Colonic mucosa (tissue), 4 donors: ENCODE measurements around the gene EIF2S2. TPM values are rescaled to one million over a fixed set of nuclear protein-coding genes. Genes with fewer than 3 reads are reported as not detected.

ENCODE experiments used
- DNase-seq: peaks from one replicate; pipeline ENCODE4 v3.0.0-alpha.2; 2020
- H3K27ac ChIP-seq: fragments of 200-600 bp; one replicate; pipeline ENCODE4 v1.8.0; 2021
- H3K27me3 ChIP-seq: fragments of 200-600 bp; one replicate; pipeline ENCODE4 v1.8.0; 2021
- H3K36me3 ChIP-seq: fragments of 200-600 bp; one replicate; pipeline ENCODE4 v1.8.0; 2021
- H3K4me1 ChIP-seq: fragments of 200-600 bp; one replicate; pipeline ENCODE4 v1.8.0; 2021; ENCODE audit warnings: mild to moderate bottlenecking
- H3K4me3 ChIP-seq: fragments of 200-600 bp; one replicate; pipeline ENCODE4 v1.8.0; 2021
- H3K9ac ChIP-seq, 2 donors: one replicate each; pipeline ENCODE4 v1.7.0; 2013; ENCODE audit warnings: control low read depth in 2 of 2, low read depth in 2 of 2, low read length in 2 of 2
- H3K9me3 ChIP-seq: fragments of 200-600 bp; one replicate; pipeline ENCODE4 v1.8.0; 2021
- CTCF ChIP-seq: fragments of 200-600 bp; IDR thresholded peaks from one replicate; pipeline ENCODE4 v1.8.0; 2022; ENCODE audit warnings: antibody characterized with exemption, mild to moderate bottlenecking
- intact Hi-C: fragments of 100-400 bp; cut with DNase I; formaldehyde crosslinking; loops from one replicate; pipeline ENCODE4 v1.14.1; 2022
- total RNA-seq, 2 donors: library from RNA; stranded (reverse); fragmentation: NEBNext Ultra II Directional in 1 of 2; extraction: Animal tissue kit (Norgen Biotek cat#: 25700) in 1 of 2; gene quantifications; one replicate each; pipeline ENCODE4 v1.2.1, GENCODE V29; 2021
- donor health status: healthy.
- donor health status: DM: no; HTN: no; CAD: no.
- donor health status: DM: no; HTN: no; CAD: no.

The EIF2S2 gene
- total RNA-seq, 2 donors from 2014 or later, result 53.1 to 71.6 TPM

GRCh38 chr20:34096699-34097444 is 15.2 kb downstream of the EIF2S2 start:
- no peak for TF ChIP-seq CTCF
- no peak overlapping the region for H3K9ac ChIP-seq
- H3K9me3 ChIP-seq, result no peaks in the 10 kb centered on the region
- H3K27me3 ChIP-seq, result no peaks in the 10 kb centered on the region
- peaks cover 4% of the 10 kb centered on the region for H3K4me1 ChIP-seq
- intact Hi-C loops, result no loop called here
- H3K4me3 ChIP-seq, result no peak overlapping the region
- H3K36me3 ChIP-seq, result peaks cover 12% of the 10 kb centered on the region
- H3K27ac ChIP-seq, result no peak overlapping the region
- no peak for DNase-seq

GRCh38 chr20:34095825-34096224 is 16.2 kb downstream of the EIF2S2 start:
- intact Hi-C loops, result no loop called here
- Histone ChIP-seq H3K27me3 (no peaks in the 10 kb centered on the region), H3K4me3 (no peak overlapping the region), H3K36me3 (peaks cover 16% of the 10 kb centered on the region), H3K4me1 (peaks cover under 1% of the 10 kb centered on the region), H3K9me3 (no peaks in the 10 kb centered on the region), H3K9ac (no peak overlapping the region), H3K27ac (no peak overlapping the region)
- no peak for TF ChIP-seq CTCF
- no peak for DNase-seq

GRCh38 chr20:34093895-34094294 is 18.1 kb downstream of the EIF2S2 start:
- Histone ChIP-seq H3K9me3 (no peaks in the 10 kb centered on the region), H3K4me1 (no peaks in the 10 kb centered on the region), H3K36me3 (peaks cover 22% of the 10 kb centered on the region), H3K9ac (no peak overlapping the region), H3K27ac (no peak overlapping the region), H3K27me3 (no peaks in the 10 kb centered on the region), H3K4me3 (no peak overlapping the region)
- no peak for DNase-seq
- no peak for TF ChIP-seq CTCF
- intact Hi-C loops, result no loop called here

GRCh38 chr20:34091637-34092200 is 20.3 kb downstream of the EIF2S2 start:
- no peak for TF ChIP-seq CTCF
- DNase-seq, result no peak
- Histone ChIP-seq H3K27me3 (no peaks in the 10 kb centered on the region), H3K4me1 (no peaks in the 10 kb centered on the region), H3K4me3 (no peak overlapping the region), H3K36me3 (peaks cover 22% of the 10 kb centered on the region), H3K27ac (no peak overlapping the region), H3K9ac (no peak overlapping the region), H3K9me3 (no peaks in the 10 kb centered on the region)
- intact Hi-C loops, result no loop called here

GRCh38 chr20:34090645-34091044 is 21.4 kb downstream of the EIF2S2 start:
- TF ChIP-seq CTCF, result no peak
- intact Hi-C loops, result no loop called here
- no peak overlapping the region for H3K9ac ChIP-seq

More at GRCh38 chr20:34090645-34091044, 21.4 kb downstream of the EIF2S2 start:
- H3K4me3 ChIP-seq, result no peak overlapping the region
- H3K27me3 ChIP-seq, result no peaks in the 10 kb centered on the region
- H3K36me3 ChIP-seq, result peaks cover 22% of the 10 kb centered on the region
- H3K4me1 ChIP-seq, result no peaks in the 10 kb centered on the region
- no peak overlapping the region for H3K27ac ChIP-seq
- no peaks in the 10 kb centered on the region for H3K9me3 ChIP-seq
- no peak for DNase-seq
